Measurements from ENCODE around the gene RUNDC1.
"Not testable (repeated sequence)": the region's sequence is repeated elsewhere in the genome, so short reads cannot be mapped to it uniquely, and the experiment has no call there.

The RUNDC1 gene

GRCh38 chr17:42980274-42980765, at the start of gene RUNDC1:
TSS of gene RUNDC1 (plus strand) at chr17:42980565. CDS start at chr17:42980577, 12 bp downstream.
- peak; percentile 88 to 92 for DNase-seq

- peak; percentile 64 to 72 for DNase-seq
These were observed 42.4 kb upstream of the RUNDC1 start for GRCh38 chr17:42937712-42938596.

- no peak for DNase-seq
These were observed 36.2 kb upstream of the RUNDC1 start for GRCh38 chr17:42944211-42944610.

GRCh38 chr17:42946812-42947211, 33.6 kb upstream of the RUNDC1 start:
- DNase-seq, result no peak

GRCh38 chr17:42950044-42950783, 30.2 kb upstream of the RUNDC1 start:
- no peak for DNase-seq

- no peak for DNase-seq
These were observed 26.7 kb upstream of the RUNDC1 start for GRCh38 chr17:42953669-42954068.

GRCh38 chr17:42964161-42964932, 16.0 kb upstream of the RUNDC1 start, which contains the start of gene AARSD1:
TSS of gene AARSD1 (minus strand) at chr17:42964454. CDS start at chr17:42964440, 14 bp downstream.
- DNase-seq, result peak; percentile 92 to 94

- no peak for DNase-seq
These were observed 12.4 kb upstream of the RUNDC1 start for GRCh38 chr17:42967925-42968324.

GRCh38 chr17:42969001-42969581, 11.3 kb upstream of the RUNDC1 start:
- peak in 1 of 2 experiments; percentile 5 for DNase-seq

GRCh38 chr17:42971589-42971988, 8.8 kb upstream of the RUNDC1 start:
- no peak for DNase-seq

- DNase-seq, result not testable (repeated sequence)
These were observed 7.0 kb upstream of the RUNDC1 start for GRCh38 chr17:42973323-42973722.

GRCh38 chr17:42975265-42975664, 5.1 kb upstream of the RUNDC1 start:
- DNase-seq, result no peak

- DNase-seq, result not testable (repeated sequence)
These were observed 4.7 kb upstream of the RUNDC1 start for GRCh38 chr17:42975701-42976100.

GRCh38 chr17:42979511-42980273, 673 bp upstream of the RUNDC1 start, which contains the start of gene PTGES3L:
TSS of gene PTGES3L (minus strand) at chr17:42980080. CDS start at chr17:42980053, 27 bp downstream.
- peak; percentile 87 to 91 for DNase-seq

- DNase-seq, result peak; percentile 42 to 57
These were observed 517 bp downstream of the RUNDC1 start for GRCh38 chr17:42980766-42981397.

GRCh38 chr17:42982266-42982665, 1.9 kb downstream of the RUNDC1 start:
- no peak for DNase-seq

- no peak for DNase-seq
These were observed 4.9 kb downstream of the RUNDC1 start for GRCh38 chr17:42985225-42985624.

- no peak for DNase-seq
These were observed 8.8 kb downstream of the RUNDC1 start for GRCh38 chr17:42989141-42989540.

GRCh38 chr17:42989726-42990652, 9.6 kb downstream of the RUNDC1 start:
- no peak for DNase-seq

GRCh38 chr17:42991471-42991870, 11.1 kb downstream of the RUNDC1 start:
- DNase-seq, result no peak
